ENCODE results near the gene SMIM10.

- TF ChIP-seq, protein P1, sequence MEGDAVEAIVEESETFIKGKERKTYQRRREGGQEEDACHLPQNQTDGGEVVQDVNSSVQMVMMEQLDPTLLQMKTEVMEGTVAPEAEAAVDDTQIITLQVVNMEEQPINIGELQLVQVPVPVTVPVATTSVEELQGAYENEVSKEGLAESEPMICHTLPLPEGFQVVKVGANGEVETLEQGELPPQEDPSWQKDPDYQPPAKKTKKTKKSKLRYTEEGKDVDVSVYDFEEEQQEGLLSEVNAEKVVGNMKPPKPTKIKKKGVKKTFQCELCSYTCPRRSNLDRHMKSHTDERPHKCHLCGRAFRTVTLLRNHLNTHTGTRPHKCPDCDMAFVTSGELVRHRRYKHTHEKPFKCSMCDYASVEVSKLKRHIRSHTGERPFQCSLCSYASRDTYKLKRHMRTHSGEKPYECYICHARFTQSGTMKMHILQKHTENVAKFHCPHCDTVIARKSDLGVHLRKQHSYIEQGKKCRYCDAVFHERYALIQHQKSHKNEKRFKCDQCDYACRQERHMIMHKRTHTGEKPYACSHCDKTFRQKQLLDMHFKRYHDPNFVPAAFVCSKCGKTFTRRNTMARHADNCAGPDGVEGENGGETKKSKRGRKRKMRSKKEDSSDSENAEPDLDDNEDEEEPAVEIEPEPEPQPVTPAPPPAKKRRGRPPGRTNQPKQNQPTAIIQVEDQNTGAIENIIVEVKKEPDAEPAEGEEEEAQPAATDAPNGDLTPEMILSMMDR (IDR thresholded peaks at IDR 0.05), result no peak
- TF ChIP-seq POLR2A (IDR thresholded peaks at IDR 0.05), result no peak
These were observed 18.3 kb downstream of the SMIM10 start for GRCh38 chrX:135009057-135009610.
